H1 (cell line): Measurements from ENCODE around the gene ANKS1A. TPM values are rescaled to one million over a fixed set of nuclear protein-coding genes. Genes with fewer than 3 reads are reported as not detected.

ENCODE experiments used
- CTCF ChIA-PET: fragments of 300-600 bp; sonication (Branson Sonifier 250); formaldehyde crosslinking; loops from one replicate; lab custom pipeline; 2021; ENCODE audit not compliant: partially characterized antibody; lab: Charles Lee
- POLR2A ChIA-PET: fragments of 300-600 bp; sonication (Branson Sonifier 250); formaldehyde crosslinking; loops from one replicate; lab custom pipeline; 2021; ENCODE audit warnings: inconsistent platforms; ENCODE audit not compliant: partially characterized antibody; lab: Charles Lee
- DNase-seq, 2 experiments: peaks; one replicate each; pipeline versions ENCODE4 v3.0.0 to v3.0.0-alpha.2; 2010 to 2022; ENCODE audit warnings: low spot score in 2 of 2, low read depth in 1 of 2, mixed read lengths in 1 of 2
- FAIRE-seq: peaks from 2 replicates; lab custom pipeline; 2011; peaks lifted over from hg19 to GRCh38; lab: Jason Lieb, UNC
- H2AFZ ChIP-seq: 2 replicates; pipeline ENCODE4 v1.8.1; 2012; ENCODE audit warnings: low read length, inconsistent platforms
- H2AK5ac ChIP-seq: 2 replicates; pipeline ENCODE4 v1.6.1; 2013; ENCODE audit warnings: low read depth, low read length
- H2BK120ac ChIP-seq: replicated peaks from 2 replicates; pipeline ENCODE3; 2013; ENCODE audit warnings: low read depth, low read length, inconsistent platforms
- H2BK12ac ChIP-seq: 2 replicates; pipeline ENCODE4 v1.6.1; 2013; ENCODE audit warnings: low read depth, low read length
- H2BK15ac ChIP-seq: 2 replicates; pipeline ENCODE4 v1.6.1; 2013; ENCODE audit warnings: low read length
- H2BK20ac ChIP-seq: 2 replicates; pipeline ENCODE4 v1.6.1; 2013; ENCODE audit warnings: low read length
- H2BK5ac ChIP-seq: 2 replicates; pipeline ENCODE4 v1.6.1; 2013; ENCODE audit warnings: low read depth, low read length
- H3K14ac ChIP-seq: 2 replicates; pipeline ENCODE4 v1.6.1; 2013; ENCODE audit warnings: inconsistent platforms; ENCODE audit not compliant: insufficient read length
- H3K18ac ChIP-seq: 2 replicates; pipeline ENCODE4 v1.6.1; 2013; ENCODE audit warnings: low read length; ENCODE audit errors: extremely low read depth
- H3K23ac ChIP-seq: 2 replicates; pipeline ENCODE4 v1.6.1; 2013; ENCODE audit warnings: inconsistent platforms; ENCODE audit not compliant: insufficient read length
- H3K23me2 ChIP-seq: 2 replicates; pipeline ENCODE4 v1.6.1; 2013; ENCODE audit warnings: low read depth, low read length
- H3K27ac ChIP-seq: 2 replicates; pipeline ENCODE4 v1.6.1; 2011; ENCODE audit warnings: low read depth, low read length, inconsistent platforms
- H3K27me3 ChIP-seq, 4 experiments: replicated peaks in 1 of 4; 1 replicate in 1 of 4; 2 replicates in 3 of 4; pipeline versions ENCODE4 v1.6.1 to v1.8.1; 2011 to 2013; ENCODE audit warnings: low read length in 3 of 4, mild to moderate bottlenecking in 3 of 4, inconsistent platforms in 2 of 4, mixed read lengths in 2 of 4, moderate library complexity in 1 of 4; ENCODE audit not compliant: control insufficient read depth in 3 of 4, insufficient read depth in 3 of 4; ENCODE audit errors: extremely low read depth in 1 of 4
- H3K36me3 ChIP-seq, 4 experiments: 2 replicates each; pipeline versions ENCODE4 v1.6.1 to v1.8.1; 2011 to 2013; ENCODE audit warnings: mild to moderate bottlenecking in 4 of 4, low read length in 3 of 4, moderate library complexity in 2 of 4, control low read depth in 1 of 4, inconsistent platforms in 1 of 4; ENCODE audit not compliant: insufficient read depth in 4 of 4, control insufficient read depth in 2 of 4
- H3K4ac ChIP-seq: replicated peaks from 2 replicates; pipeline ENCODE3; 2013; ENCODE audit warnings: low read length, low read depth, mixed read lengths, inconsistent platforms; ENCODE audit not compliant: insufficient read length
- H3K4me1 ChIP-seq, 4 experiments: replicated peaks in 1 of 4; 1 replicate in 1 of 4; 2 replicates in 3 of 4; pipeline versions ENCODE4 v1.6.1 to v1.8.1; 2011 to 2013; ENCODE audit warnings: low read length in 3 of 4, inconsistent platforms in 2 of 4, mixed read lengths in 1 of 4; ENCODE audit not compliant: insufficient read depth in 4 of 4, control insufficient read depth in 3 of 4
- H3K4me2 ChIP-seq, 2 experiments: 2 replicates each; pipeline versions ENCODE4 v1.6.1 to v1.8.1; 2011 to 2013; ENCODE audit warnings: low read depth in 2 of 2, low read length in 2 of 2, control low read depth in 1 of 2, inconsistent platforms in 1 of 2, mild to moderate bottlenecking in 1 of 2; ENCODE audit not compliant: insufficient read depth in 1 of 2
- H3K4me3 ChIP-seq, 4 experiments: fragments of 200-600, 300-600 bp in 1 of 4; sonication (generic), shearing (Covaris generic), sonication (Bioruptor Twin) in 1 of 4; 2 replicates each; pipeline versions ENCODE4 v1.5.1 to v1.8.1; 2011 to 2016; ENCODE audit warnings: low read length in 4 of 4, low read depth in 3 of 4, control low read depth in 2 of 4, inconsistent platforms in 2 of 4, mild to moderate bottlenecking in 2 of 4, mixed read lengths in 1 of 4, moderate library complexity in 1 of 4; ENCODE audit not compliant: insufficient read depth in 2 of 4; ENCODE audit errors: extremely low read depth in 1 of 4
- H3K56ac ChIP-seq: replicated peaks from 2 replicates; pipeline ENCODE3; 2013; ENCODE audit warnings: low read depth, mild to moderate bottlenecking, mixed read lengths, low read length, inconsistent platforms; ENCODE audit not compliant: insufficient read length
- H3K79me1 ChIP-seq: 2 replicates; pipeline ENCODE4 v1.6.1; 2013; ENCODE audit warnings: low read depth, low read length, control low read depth
- H3K79me2 ChIP-seq, 2 experiments: 2 replicates each; pipeline versions ENCODE4 v1.6.1 to v1.8.1; 2012 to 2013; ENCODE audit warnings: low read length in 2 of 2, mild to moderate bottlenecking in 2 of 2, inconsistent platforms in 1 of 2; ENCODE audit not compliant: insufficient read depth in 2 of 2, control insufficient read depth in 1 of 2
- H3K9ac ChIP-seq, 4 experiments: replicated peaks in 1 of 4; 1 replicate in 1 of 4; 2 replicates in 3 of 4; pipeline versions ENCODE4 v1.6.1 to v1.8.1; 2011 to 2013; ENCODE audit warnings: low read depth in 3 of 4, low read length in 3 of 4, control low read depth in 2 of 4, mild to moderate bottlenecking in 2 of 4, moderate library complexity in 2 of 4, inconsistent platforms in 1 of 4; ENCODE audit errors: extremely low read depth in 1 of 4
- H3K9me3 ChIP-seq, 2 experiments: 2 replicates each; pipeline versions ENCODE4 v1.6.1 to v1.8.1; 2012 to 2013; ENCODE audit warnings: mild to moderate bottlenecking in 2 of 2, moderate library complexity in 2 of 2, control low read depth in 1 of 2, inconsistent platforms in 1 of 2, low read depth in 1 of 2, low read length in 1 of 2, mixed read lengths in 1 of 2; ENCODE audit not compliant: insufficient read depth in 2 of 2
- H4K20me1 ChIP-seq, 2 experiments: replicated peaks in 1 of 2; 2 replicates each; pipeline versions ENCODE3 to v1.8.1; 2011 to 2013; ENCODE audit warnings: inconsistent platforms in 2 of 2, low read length in 2 of 2, mild to moderate bottlenecking in 1 of 2; ENCODE audit not compliant: insufficient read depth in 2 of 2, control insufficient read depth in 1 of 2
- H4K5ac ChIP-seq: 2 replicates; pipeline ENCODE4 v1.6.1; 2013; ENCODE audit warnings: low read length, low read depth, mixed read lengths, inconsistent platforms; ENCODE audit not compliant: insufficient read length
- H4K8ac ChIP-seq: 2 replicates; pipeline ENCODE4 v1.8.0; 2013; ENCODE audit warnings: mild to moderate bottlenecking, moderate library complexity, low read length, inconsistent platforms; ENCODE audit not compliant: insufficient read depth; ENCODE audit errors: extremely low read depth
- H4K91ac ChIP-seq: replicated peaks from 2 replicates; pipeline ENCODE3; 2013; ENCODE audit warnings: low read length, mixed read lengths, inconsistent platforms; ENCODE audit not compliant: insufficient read length
- BRCA1 ChIP-seq: IDR thresholded peaks from 2 replicates; pipeline ENCODE4 v1.6.1; 2012; ENCODE audit warnings: low read depth, low read length, improper control_type of control experiment
- CREB1 ChIP-seq: IDR thresholded peaks from 2 replicates; pipeline ENCODE4 v1.6.1; 2012; ENCODE audit warnings: inconsistent platforms
- CTCF ChIP-seq, 3 experiments: IDR thresholded peaks; 1 replicate in 2 of 3; 2 replicates in 1 of 3; pipeline versions ENCODE4 v1.5.1 to v1.6.1; 2011; ENCODE audit warnings: low read length in 3 of 3, mild to moderate bottlenecking in 3 of 3, inconsistent platforms in 2 of 3, low read depth in 1 of 3, moderate library complexity in 1 of 3; ENCODE audit not compliant: insufficient read depth in 1 of 3; ENCODE audit errors: control extremely low read depth in 1 of 3
- HDAC2 ChIP-seq, 2 experiments: fragments of 300-600 bp in 1 of 2; sonication (generic) in 1 of 2; IDR thresholded peaks; 2 replicates each; pipeline ENCODE4 v1.6.1; 2011 to 2012; ENCODE audit warnings: low read depth in 2 of 2, low read length in 2 of 2, mild to moderate bottlenecking in 2 of 2, moderate library complexity in 2 of 2, borderline replicate concordance in 1 of 2, inconsistent platforms in 1 of 2
- NRF1 ChIP-seq: IDR thresholded peaks from 2 replicates; pipeline ENCODE4 v1.6.1; 2011; ENCODE audit warnings: mild to moderate bottlenecking, low read depth, low read length, improper control_type of control experiment
- SAP30 ChIP-seq: fragments of 300-600 bp; sonication (generic); IDR thresholded peaks from 2 replicates; pipeline ENCODE4 v1.7.1; 2012; ENCODE audit warnings: low read length, moderate library complexity, mild to moderate bottlenecking, inconsistent platforms; ENCODE audit not compliant: insufficient read depth, insufficient replicate concordance
- SRF ChIP-seq: IDR thresholded peaks from 2 replicates; pipeline ENCODE4 v1.6.1; 2011; ENCODE audit warnings: mild to moderate bottlenecking, low read depth, low read length, moderate library complexity
- TAF1 ChIP-seq: IDR thresholded peaks from 2 replicates; pipeline ENCODE4 v1.6.1; 2011; ENCODE audit warnings: mild to moderate bottlenecking, low read depth, low read length
- TEAD4 ChIP-seq: IDR thresholded peaks from 2 replicates; pipeline ENCODE4 v1.6.1; 2012; ENCODE audit warnings: low read depth, low read length, inconsistent platforms, mixed read lengths
- WGBS, 2 experiments: shearing (Covaris generic) in 1 of 2; methylation state at CpG; one replicate each; pipeline versions ENCODE4 v1.1.6 to v1.1.7; 2013 to 2015; ENCODE audit warnings: low lambda C conversion rate in 2 of 2, mixed read lengths in 2 of 2, inconsistent platforms in 1 of 2, low coverage in 1 of 2, missing lambda C conversion rate in 1 of 2; ENCODE audit not compliant: insufficient replicate concordance in 2 of 2, insufficient coverage in 1 of 2, insufficient read length in 1 of 2; ENCODE audit errors: extremely low coverage in 1 of 2, missing lambda C conversion rate in 1 of 2; 5-methylcytosine and 5-hydroxymethylcytosine counted together
- polyA plus RNA-seq, 7 experiments: library from polyadenylated mRNA; depleted of rRNA in 3 of 7; stranded (reverse) in 5 of 7; unstranded in 2 of 7; fragments of >200 nt in 5 of 7; fragments of 200-250 nt in 2 of 7; gene quantifications; 1 replicate in 5 of 7; 2 replicates in 1 of 7; 4 replicates in 1 of 7; pipeline versions ENCODE4 v1.2.1 to v1.2.3, GENCODE V29; 2011 to 2013; ENCODE audit warnings: missing spikeins in 2 of 7, mixed read lengths in 2 of 7
- total RNA-seq: library from RNA; stranded (reverse); fragmentation: NEBNext Ultra II Directional; extraction: Animal tissue kit (Norgen Biotek cat#: 25700); gene quantifications from 2 replicates; pipeline ENCODE4 v1.2.1, GENCODE V29; 2021
- TF ChIP-seq, protein P1 (sequence below): IDR thresholded peaks from 2 replicates; pipeline ENCODE4 v1.6.1; 2011; ENCODE audit warnings: low read length, improper control_type of control experiment

Gene ANKS1A
- total and polyA plus RNA-seq, 2 of the 8 experiments (the other 6 are each of a cell fraction or from before 2014, with no cell fraction given): 9.8 to 30.9 TPM

DNA sequence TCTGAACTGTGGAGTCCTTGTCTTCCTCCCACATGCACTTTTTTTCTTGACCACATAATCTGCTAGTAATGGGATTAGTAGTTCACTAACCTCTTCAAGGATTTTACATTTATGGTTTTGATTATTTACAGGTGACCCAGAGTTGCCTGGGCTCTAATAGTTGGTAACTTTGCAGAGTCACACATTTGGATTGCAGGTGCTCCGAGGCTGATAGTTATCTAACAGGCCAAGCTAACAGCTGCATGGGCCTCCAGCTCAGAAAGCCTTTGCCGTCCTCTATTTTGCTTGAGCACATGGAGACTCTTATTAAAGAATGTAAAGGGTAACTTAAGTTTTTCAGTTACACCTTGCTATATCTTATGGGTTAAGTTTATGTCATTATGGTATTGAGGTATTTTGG, 95.4 kb downstream of the ANKS1A start:
- no peak overlapping the region for H2BK120ac ChIP-seq
- H3K9me3 ChIP-seq: no peaks in the 10 kb centered on the region
- DNase-seq (no peak), FAIRE-seq (no peak)
- 93% methylated on average over 2 of the region's 2 CpGs; no CpG with 5 or more reads in 1 of the 2 experiments for WGBS, 2 experiments
- H3K56ac ChIP-seq: no peak overlapping the region
- H4K5ac ChIP-seq: no peak overlapping the region
- POLR2A ChIA-PET: no interaction called here
- no peak overlapping the region for H2AK5ac ChIP-seq
- CTCF ChIA-PET: interaction anchor here (0.7 to 7.1 kb wide), 16 partner anchors 11 to 714 kb away, joined by 3 to 89 read pairs (median 8); partner anchors contain the start of gene TCP11
- no peaks in the 10 kb centered on the region for H3K79me1 ChIP-seq
- no peak overlapping the region for H2AFZ ChIP-seq
- no peak overlapping the region for H3K4me2 ChIP-seq
- H2BK12ac ChIP-seq: no peak overlapping the region
- peaks cover 3 to 31% (median 9%) of the 10 kb centered on the region in 4 experiments; a peak in 6 of 8 replicates for H3K36me3 ChIP-seq
- no peak overlapping the region for H4K8ac ChIP-seq
- no peak overlapping the region for H3K9ac ChIP-seq
- peaks cover 0 to 5% of the 10 kb centered on the region in 2 experiments for H4K20me1 ChIP-seq
- H3K23me2 ChIP-seq: no peaks in the 10 kb centered on the region
- peaks cover 0 to 6% (median 2%) of the 10 kb centered on the region in 4 experiments; a peak in 4 of 7 replicates for H3K4me1 ChIP-seq
- H3K27ac ChIP-seq: no peak overlapping the region
- no peaks in the 10 kb centered on the region for H3K79me2 ChIP-seq
- no peak overlapping the region for H4K91ac ChIP-seq
- H3K4me3 ChIP-seq: no peak overlapping the region
- no peak overlapping the region for H2BK20ac ChIP-seq
- H3K23ac ChIP-seq: no peak overlapping the region
- H3K4ac ChIP-seq: no peak overlapping the region
- no peaks in the 10 kb centered on the region for H3K27me3 ChIP-seq
- no peak overlapping the region for H3K18ac ChIP-seq
- no peak overlapping the region for H2BK15ac ChIP-seq
- no peak overlapping the region for H3K14ac ChIP-seq
- H2BK5ac ChIP-seq: no peak overlapping the region
- TF ChIP-seq NRF1 (no peak), CREB1 (no peak), BRCA1 (no peak), SAP30 (no peak), TAF1 (no peak), TEAD4 (no peak), SRF (no peak), HDAC2 (IDR thresholded peaks at IDR 0.05; ENCODE audit: borderline replicate concordance in 1 of 2, low read depth in 2 of 2, low read length in 2 of 2) (no peak), CTCF (IDR thresholded peaks at IDR 0.05; ENCODE audit: control extremely low read depth in 1 of 3, insufficient read depth in 1 of 3, low read depth in 1 of 3, low read length in 3 of 3) (no peak)
- TF ChIP-seq, protein P1, sequence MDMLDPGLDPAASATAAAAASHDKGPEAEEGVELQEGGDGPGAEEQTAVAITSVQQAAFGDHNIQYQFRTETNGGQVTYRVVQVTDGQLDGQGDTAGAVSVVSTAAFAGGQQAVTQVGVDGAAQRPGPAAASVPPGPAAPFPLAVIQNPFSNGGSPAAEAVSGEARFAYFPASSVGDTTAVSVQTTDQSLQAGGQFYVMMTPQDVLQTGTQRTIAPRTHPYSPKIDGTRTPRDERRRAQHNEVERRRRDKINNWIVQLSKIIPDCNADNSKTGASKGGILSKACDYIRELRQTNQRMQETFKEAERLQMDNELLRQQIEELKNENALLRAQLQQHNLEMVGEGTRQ: no peak
